ENCODE data around the gene LYZL6. TPM values are rescaled to one million over a fixed set of nuclear protein-coding genes. Genes with fewer than 3 reads are reported as not detected.

The LYZL6 gene
- polyA plus RNA-seq, 1 donor (not counting 4 experiments of a cell fraction or from before 2014, with no cell fraction given) = not detected

DNA sequence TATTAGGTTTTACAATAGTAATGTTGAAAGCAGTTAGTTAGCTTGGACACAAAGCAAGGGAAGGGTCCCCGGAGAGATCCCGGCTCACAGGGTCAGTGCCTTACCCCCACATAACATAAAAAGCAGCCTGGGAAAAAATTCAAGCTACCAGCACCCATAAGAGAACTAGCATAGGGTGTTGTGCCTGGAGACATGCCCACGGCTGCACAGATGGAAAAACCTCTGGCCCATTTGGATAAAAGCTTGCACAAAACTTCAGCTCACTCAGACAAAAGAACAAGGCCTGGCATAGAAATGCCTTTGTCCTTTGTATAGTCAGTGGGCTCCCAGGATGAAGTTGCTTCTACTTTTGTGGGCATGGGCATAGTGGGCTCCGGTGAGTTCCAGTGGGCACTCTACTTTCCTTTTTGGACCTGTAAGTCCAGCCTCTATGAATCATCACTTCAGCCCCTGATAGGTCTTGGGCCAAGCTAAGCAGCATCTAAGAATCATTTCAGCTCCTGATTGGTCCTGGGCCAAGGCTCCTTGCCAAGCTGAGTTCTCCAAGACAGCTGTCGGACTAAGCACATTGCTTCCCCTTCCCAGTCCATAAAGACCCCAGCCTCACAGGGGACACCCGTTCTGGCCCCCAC lies 11.6 kb downstream of the LYZL6 start:
- TF ChIP-seq, protein P1, sequence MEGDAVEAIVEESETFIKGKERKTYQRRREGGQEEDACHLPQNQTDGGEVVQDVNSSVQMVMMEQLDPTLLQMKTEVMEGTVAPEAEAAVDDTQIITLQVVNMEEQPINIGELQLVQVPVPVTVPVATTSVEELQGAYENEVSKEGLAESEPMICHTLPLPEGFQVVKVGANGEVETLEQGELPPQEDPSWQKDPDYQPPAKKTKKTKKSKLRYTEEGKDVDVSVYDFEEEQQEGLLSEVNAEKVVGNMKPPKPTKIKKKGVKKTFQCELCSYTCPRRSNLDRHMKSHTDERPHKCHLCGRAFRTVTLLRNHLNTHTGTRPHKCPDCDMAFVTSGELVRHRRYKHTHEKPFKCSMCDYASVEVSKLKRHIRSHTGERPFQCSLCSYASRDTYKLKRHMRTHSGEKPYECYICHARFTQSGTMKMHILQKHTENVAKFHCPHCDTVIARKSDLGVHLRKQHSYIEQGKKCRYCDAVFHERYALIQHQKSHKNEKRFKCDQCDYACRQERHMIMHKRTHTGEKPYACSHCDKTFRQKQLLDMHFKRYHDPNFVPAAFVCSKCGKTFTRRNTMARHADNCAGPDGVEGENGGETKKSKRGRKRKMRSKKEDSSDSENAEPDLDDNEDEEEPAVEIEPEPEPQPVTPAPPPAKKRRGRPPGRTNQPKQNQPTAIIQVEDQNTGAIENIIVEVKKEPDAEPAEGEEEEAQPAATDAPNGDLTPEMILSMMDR (optimal IDR thresholded peaks at IDR 0.05 in 1 of 3, IDR thresholded peaks at IDR 0.05 in 1 of 3, conservative IDR thresholded peaks at IDR 0.05 in 1 of 3; ENCODE audit: extremely low read depth in 1 of 3, insufficient read depth in 2 of 3, low read length in 3 of 3) = no peak
- TF ChIP-seq EZH2 (IDR thresholded peaks at IDR 0.05; ENCODE audit: low read length) = no peak
- Histone ChIP-seq H3K4me2 (ENCODE audit: control insufficient read depth, extremely low read depth, insufficient read depth, low read depth, low read length) (no peak overlapping the region), H3K27ac (ENCODE audit: control insufficient read depth, insufficient read depth, low read length) (no peak overlapping the region), H3K36me3 (ENCODE audit: control insufficient read depth in 2 of 2, extremely low read depth in 1 of 2, insufficient read depth in 2 of 2, low read length in 2 of 2) (no peaks in the 10 kb centered on the region), H3K9me3 (ENCODE audit: control insufficient read depth, low read depth, low read length) (no peaks in the 10 kb centered on the region), H3K4me1 (ENCODE audit: control insufficient read depth, extremely low read depth, insufficient read depth, low read length) (peaks cover 3% of the 10 kb centered on the region), H3K9me1 (ENCODE audit: control insufficient read depth, extremely low read depth, insufficient read depth, low read length) (no peaks in the 10 kb centered on the region), H2AFZ (ENCODE audit: control insufficient read depth, low read length) (no peak overlapping the region), H3K27me3 (ENCODE audit: control insufficient read depth, extremely low read depth, insufficient read depth, low read length) (no peaks in the 10 kb centered on the region), H4K20me1 (ENCODE audit: control insufficient read depth, extremely low read depth, insufficient read depth, low read length) (no peaks in the 10 kb centered on the region), H3K4me3 (ENCODE audit: control insufficient read depth in 2 of 3, extremely low read depth in 1 of 3, insufficient read depth in 2 of 3, low read depth in 1 of 3, low read length in 3 of 3) (no peak overlapping the region), H3K79me2 (ENCODE audit: control insufficient read depth, insufficient read depth, low read length) (no peaks in the 10 kb centered on the region), H3K9ac (ENCODE audit: control insufficient read depth, extremely low read depth, insufficient read depth, low read length) (no peak overlapping the region)
- FAIRE-seq (no peak), DNase-seq (ENCODE audit: low read depth, low spot score) (no peak)
- dilution Hi-C loops (cut with MboI; ENCODE audit: extremely low pct_ligation_motif_present, low sequenced_read_pairs) = no loop called here

GRCh38 chr17:35930211-35931065 lies 13.1 kb downstream of the LYZL6 start, which contains the start of gene RDM1:
Gene RDM1, minus strand, starts transcription at chr17:35930773. Its CDS starts 46 bp downstream, at chr17:35930727.
- H4K20me1 ChIP-seq (ENCODE audit: control insufficient read depth, extremely low read depth, insufficient read depth, low read length) = no peaks in the 10 kb centered on the region
- no peaks in the 10 kb centered on the region for H3K9me1 ChIP-seq (ENCODE audit: control insufficient read depth, extremely low read depth, insufficient read depth, low read length)
- peak within 1 kb of the TSS; percentile 69 for H3K4me2 ChIP-seq (ENCODE audit: control insufficient read depth, extremely low read depth, insufficient read depth, low read depth, low read length)
- H3K9me3 ChIP-seq (ENCODE audit: control insufficient read depth, low read depth, low read length) = no peaks in the 10 kb centered on the region
- H3K27ac ChIP-seq (ENCODE audit: control insufficient read depth, insufficient read depth, low read length) = no peak within 1 kb of the TSS
- peaks cover 3% of the 10 kb centered on the region for H3K4me1 ChIP-seq (ENCODE audit: control insufficient read depth, extremely low read depth, insufficient read depth, low read length)
- H3K4me3 ChIP-seq (ENCODE audit: control insufficient read depth in 2 of 3, extremely low read depth in 1 of 3, insufficient read depth in 2 of 3, low read depth in 1 of 3, low read length in 3 of 3) = peak within 1 kb of the TSS; percentile 56 to 80 (median 63)
- peak within 1 kb of the TSS; percentile 97 for H2AFZ ChIP-seq (ENCODE audit: control insufficient read depth, low read length)
- no peaks in the 10 kb centered on the region for H3K36me3 ChIP-seq (ENCODE audit: control insufficient read depth in 2 of 2, extremely low read depth in 1 of 2, insufficient read depth in 2 of 2, low read length in 2 of 2)
- TF ChIP-seq EZH2 (IDR thresholded peaks at IDR 0.05; ENCODE audit: low read length) = no peak
- TF ChIP-seq, protein P1 (optimal IDR thresholded peaks at IDR 0.05 in 1 of 3, IDR thresholded peaks at IDR 0.05 in 1 of 3, conservative IDR thresholded peaks at IDR 0.05 in 1 of 3; ENCODE audit: extremely low read depth in 1 of 3, insufficient read depth in 2 of 3, low read length in 3 of 3) = no peak
- DNase-seq (ENCODE audit: low read depth, low spot score) (peak; percentile 11), FAIRE-seq (no peak)
- H3K27me3 ChIP-seq (ENCODE audit: control insufficient read depth, extremely low read depth, insufficient read depth, low read length) = no peaks in the 10 kb centered on the region
- no peaks in the 10 kb centered on the region for H3K79me2 ChIP-seq (ENCODE audit: control insufficient read depth, insufficient read depth, low read length)
- dilution Hi-C loops (cut with MboI; ENCODE audit: extremely low pct_ligation_motif_present, low sequenced_read_pairs) = no loop called here
- peak within 1 kb of the TSS; percentile 25 for H3K9ac ChIP-seq (ENCODE audit: control insufficient read depth, extremely low read depth, insufficient read depth, low read length)
